ENCODE results near the gene DST.
"Not testable (repeated sequence)": the region's sequence is repeated elsewhere in the genome, so short reads cannot be mapped to it uniquely, and the experiment has no call there.

The DST gene

GRCh38 chr6:56571605-56572004 is 71.1 kb downstream of the DST start:
- DNase-seq (ENCODE audit: low read depth) = no peak

DNA sequence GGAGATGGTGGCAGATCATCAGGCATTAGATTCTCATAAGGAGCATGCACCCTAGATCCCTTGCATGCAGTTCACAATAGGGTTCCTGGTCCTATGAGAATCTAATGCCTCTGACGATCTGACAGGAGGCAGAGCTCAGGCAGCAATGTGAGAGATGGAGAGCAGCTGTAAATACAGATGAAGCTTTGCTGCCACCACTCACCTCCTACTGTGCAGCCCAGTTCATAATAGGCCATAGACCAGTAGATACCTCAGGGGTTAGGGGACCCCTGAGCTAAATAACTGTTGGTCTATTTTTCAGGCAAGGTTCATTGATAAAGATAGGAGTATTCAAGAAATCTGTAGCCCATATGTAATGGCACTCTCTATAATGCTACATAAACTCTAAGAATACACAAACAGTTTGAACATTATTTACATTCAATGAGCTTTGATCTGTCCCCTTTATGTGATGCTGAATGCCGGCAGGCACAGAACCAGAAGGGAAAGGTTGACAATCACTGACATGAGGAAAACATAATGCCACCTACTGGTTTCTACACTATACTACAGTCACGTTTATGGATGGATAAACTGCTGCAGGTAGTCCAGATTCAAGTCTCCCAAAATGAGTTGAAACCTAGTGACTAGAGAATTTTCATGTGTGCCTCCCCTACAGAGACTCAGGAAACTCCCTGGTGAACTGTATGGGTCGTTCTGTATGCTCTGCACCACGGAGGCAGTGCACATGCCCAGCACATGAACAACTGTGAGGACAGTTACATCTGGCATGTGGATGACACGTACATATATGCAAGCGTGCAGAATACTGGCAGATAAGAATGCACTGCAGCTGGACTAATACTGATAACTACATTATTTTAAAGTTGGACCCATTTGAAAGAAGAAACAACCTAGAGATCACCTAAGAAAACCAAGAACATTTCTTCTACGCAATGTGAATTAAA is 72.0 kb downstream of the DST start:
- DNase-seq (ENCODE audit: low read depth) = no peak

DNA sequence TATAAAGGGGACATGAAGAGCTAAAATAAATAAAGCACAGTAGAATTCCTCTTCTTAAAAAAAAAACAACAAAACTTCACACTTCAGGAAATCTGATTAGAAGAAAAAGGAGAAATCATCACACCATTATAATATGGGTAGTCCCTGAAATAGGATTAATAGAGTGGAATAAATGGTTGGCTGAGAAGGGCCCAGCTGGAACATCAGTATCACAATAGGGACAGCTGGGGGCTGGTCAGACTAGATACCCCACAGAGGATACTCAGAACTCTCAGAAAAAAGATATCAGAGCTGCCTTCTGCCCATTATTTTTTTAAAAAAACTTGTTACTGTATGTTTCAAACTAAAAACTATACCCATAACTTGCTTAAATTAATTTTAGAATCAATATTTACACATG is 75.2 kb downstream of the DST start:
- no peak for DNase-seq (ENCODE audit: low read depth)

- not testable (repeated sequence) for DNase-seq (ENCODE audit: low read depth)
These were observed 80.0 kb downstream of the DST start for GRCh38 chr6:56562730-56563129.

GRCh38 chr6:56556751-56557540 is 85.7 kb downstream of the DST start:
- DNase-seq (ENCODE audit: low read depth) = no peak

GRCh38 chr6:56555438-56555872 is 87.2 kb downstream of the DST start:
- DNase-seq (ENCODE audit: low read depth) = no peak

- no peak for DNase-seq (ENCODE audit: low read depth)
These were observed 90.2 kb downstream of the DST start for GRCh38 chr6:56552187-56553130.

DNA sequence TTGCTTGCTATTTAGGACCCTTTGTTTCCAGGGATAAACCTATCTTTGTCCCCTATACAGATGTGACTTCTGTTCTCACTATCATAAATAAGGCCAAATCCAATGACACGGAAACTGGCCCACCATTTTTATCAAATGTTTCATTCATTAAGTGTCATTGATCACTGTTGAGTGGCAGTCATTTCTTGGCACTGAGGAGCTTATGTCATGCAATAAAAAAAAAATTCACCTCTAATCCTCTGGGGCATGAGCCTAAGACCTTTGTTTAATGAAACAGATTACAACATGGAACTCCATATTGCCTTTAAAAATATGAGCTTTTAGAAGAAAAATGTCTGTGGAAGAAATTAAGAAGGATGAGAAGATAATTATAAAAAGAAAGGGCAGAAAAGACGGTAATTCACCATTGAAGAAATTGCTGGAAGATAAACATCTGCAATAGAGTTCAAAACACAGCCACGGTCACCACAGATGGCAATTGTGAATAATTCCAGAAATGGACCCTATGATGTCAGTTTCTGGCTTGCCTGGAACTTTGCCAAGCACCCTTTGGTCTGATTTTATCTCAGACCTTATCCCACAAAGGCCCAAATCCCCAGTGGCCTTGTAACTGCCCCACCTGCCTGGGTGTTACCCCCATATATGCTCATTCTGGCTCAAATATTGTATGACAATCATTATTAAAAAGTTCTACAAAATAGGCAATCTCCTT is 91.1 kb downstream of the DST start:
- DNase-seq (ENCODE audit: low read depth) = no peak

GRCh38 chr6:56550301-56550700 is 92.4 kb downstream of the DST start:
- no peak for DNase-seq (ENCODE audit: low read depth)

- DNase-seq (ENCODE audit: low read depth) = no peak
These were observed 93.7 kb downstream of the DST start for GRCh38 chr6:56549014-56549413.

DNA sequence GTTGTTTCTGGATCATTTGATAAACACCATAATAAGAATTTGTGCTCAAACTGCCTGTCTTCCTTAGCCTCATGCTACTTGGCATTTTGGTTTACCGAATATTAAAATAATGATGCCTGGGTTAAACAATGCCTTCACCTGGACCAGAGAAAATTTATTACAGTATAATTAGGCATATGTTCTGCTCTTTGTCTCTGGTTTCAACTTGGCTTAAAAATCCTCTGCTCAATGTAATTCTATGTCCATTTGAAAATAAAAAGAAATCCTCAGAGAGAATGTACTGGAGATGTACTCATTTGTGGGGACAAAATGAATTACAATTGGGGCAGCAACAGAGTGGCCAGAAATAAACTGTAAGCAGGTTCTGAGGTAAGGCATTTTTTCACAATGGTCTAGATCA is 95.0 kb downstream of the DST start:
- no peak for DNase-seq (ENCODE audit: low read depth)

DNA sequence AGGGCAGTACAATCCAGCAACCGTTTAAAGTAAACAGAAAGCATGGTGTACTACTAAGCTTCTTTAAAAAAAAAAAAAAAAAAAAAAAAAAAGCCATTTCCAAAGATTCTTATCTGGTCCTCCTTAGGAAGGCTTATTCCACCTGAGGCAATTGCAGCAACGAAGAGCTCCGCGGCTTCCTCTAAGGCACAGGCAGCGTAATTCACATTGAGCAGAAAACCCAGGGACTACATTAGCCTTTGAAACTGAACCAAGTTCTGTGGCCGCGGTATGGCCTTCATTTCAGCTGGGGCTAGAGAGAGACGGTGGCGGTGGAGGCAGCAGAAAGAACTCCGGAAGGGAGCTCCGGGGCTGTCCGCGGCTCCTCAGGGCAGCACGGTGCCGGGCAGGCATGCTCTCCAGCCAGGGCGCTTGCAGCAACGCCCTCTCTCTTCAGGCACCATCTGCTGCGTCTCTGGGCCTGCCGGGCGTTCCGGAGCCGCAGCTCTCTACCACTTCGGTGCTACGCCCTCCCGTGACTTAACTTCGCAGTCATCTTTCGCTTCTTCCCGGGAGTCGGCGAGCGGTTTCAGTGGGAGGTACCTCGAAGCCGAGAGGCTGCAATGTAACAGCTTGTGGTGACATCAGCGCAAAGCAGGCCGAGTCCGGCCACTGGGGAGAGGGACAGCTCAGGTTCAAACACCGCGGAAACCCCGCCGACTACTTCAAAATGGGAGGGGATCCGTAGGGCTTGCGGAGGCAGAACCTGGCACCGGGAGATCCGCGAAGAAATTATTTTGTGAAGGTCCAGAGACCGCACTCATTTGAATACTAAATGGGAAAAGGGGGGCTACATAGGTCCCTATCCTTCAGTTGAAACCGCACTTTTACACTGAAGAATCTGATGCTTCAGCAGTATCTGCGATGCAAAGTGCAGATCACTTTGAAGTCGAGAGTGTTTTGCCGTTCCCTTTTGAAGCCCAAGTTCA is 100.0 kb downstream of the DST start:
- peak; percentile 14 for DNase-seq (ENCODE audit: low read depth)

- no peak for DNase-seq (ENCODE audit: low read depth)
These were observed 100.8 kb downstream of the DST start for GRCh38 chr6:56541741-56542360.

DNA sequence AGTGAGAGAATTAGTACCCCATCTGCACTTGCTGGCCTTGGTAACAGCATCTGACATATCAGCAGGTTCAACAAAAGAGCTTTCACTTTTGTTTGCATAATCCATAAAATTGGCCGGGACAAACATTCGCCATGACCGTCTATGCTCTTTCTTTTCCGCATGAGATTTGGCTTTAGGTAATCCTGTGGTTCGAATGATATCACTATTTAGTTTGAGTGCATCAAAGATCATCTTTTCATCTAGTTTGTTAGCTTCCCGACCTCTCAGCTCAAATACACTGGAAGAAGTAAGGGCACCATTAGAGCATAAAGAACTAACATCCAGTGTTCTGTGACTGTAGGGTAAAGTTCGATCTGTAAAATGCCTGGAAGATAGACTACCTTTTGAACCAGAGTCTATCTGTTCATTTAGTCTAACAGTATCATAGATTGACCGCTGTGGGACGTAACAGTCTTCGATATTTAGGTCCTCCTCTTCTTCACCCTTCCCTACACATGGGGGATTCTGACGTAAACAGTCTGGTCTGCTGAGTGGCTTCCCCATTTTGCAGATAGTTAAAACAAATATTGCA is 101.6 kb downstream of the DST start:
- DNase-seq (ENCODE audit: low read depth) = no peak

DNA sequence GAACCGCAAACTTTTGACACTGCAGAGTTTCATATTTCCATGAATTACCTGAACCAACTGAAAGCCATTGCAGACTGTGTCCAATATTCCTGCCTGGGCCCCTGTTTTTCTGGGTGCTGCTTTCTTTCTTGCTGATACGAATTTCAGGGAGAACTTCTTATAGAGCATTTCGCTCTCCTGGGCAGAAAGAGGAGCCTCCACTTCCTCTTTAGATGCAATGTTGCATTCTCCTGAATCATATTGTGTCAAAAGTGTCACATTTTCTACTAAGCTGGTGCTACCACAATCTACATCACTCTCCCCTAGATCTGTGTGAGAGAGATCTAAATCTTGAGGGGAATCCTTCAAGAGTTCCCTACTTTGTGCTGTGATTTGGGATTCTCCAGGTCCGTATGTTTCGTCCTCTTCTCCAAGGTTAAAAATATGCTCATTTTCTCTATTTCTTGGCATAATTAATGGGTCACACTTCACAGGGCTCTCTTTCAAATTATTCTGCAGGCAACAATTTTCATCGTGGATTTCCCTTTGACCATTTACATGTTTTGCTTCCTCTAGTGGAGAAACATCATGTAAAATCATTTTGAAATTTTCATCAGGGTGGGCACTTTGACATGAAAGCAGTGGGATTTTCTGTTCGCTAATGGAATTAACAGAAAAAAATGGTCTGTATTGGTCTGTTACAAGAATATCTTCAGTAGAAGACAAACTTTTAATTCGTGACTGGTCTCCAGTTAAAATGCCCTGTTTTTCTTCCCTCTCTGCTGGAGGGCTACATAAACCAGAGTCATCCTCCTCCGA is 102.3 kb downstream of the DST start:
- no peak for DNase-seq (ENCODE audit: low read depth)

DNA sequence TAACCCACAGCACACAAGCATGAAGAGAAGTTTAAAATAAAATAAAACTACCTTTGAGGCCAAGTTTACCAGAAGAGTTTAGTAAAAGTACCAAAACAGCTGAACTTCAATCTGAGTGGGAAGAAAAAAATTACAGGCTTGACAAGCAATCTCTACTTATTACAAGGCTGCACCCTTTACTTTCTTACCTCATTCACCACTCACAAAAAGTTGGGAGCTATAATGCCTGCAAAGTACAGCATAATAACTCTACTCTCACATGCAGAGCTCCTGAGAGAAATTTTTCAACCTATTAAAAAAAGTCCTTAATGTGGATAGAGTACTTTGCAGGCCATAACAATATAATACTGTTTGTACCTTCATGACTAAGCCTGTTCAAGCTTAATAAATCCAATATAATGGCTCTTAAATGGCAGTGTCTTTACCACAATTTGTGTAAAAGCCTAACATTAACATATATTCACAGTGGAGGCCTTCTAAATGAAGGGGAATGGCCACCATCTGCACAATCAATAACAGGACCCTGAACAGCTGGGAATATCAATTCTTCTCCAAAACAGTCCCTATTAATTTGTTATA is 103.1 kb downstream of the DST start:
- no peak for DNase-seq (ENCODE audit: low read depth)

DNA sequence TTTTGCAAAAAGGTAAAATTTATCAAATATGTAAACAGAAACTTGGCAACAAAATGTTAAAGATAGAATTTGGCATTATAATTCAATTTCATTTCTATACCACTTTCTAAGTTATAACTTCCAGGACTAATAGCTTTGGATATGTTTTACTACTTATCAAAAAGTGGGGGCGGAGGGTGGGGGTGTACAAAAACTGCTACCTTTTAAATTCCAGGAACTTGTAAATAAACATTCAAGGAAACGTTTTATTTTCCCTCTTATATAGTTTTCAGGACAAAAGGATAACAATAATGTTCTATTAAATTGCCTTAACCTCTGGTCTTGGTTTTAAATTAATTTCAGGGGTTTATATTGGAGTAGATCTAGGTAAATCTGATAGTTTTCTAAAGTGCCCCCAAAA is 103.8 kb downstream of the DST start:
- no peak for DNase-seq (ENCODE audit: low read depth)

GRCh38 chr6:56537223-56537770 is 105.4 kb downstream of the DST start:
- DNase-seq (ENCODE audit: low read depth) = no peak

Measured in stimulated activated CD8-positive, alpha-beta memory T cell treated with anti-CD3 and anti-CD28 coated beads, Interleukin-15, amount 100 ng/mL, for 1 hour (primary cell).